ENCODE data around the gene CTSS. TPM values are rescaled to one million over a fixed set of nuclear protein-coding genes. Genes with fewer than 3 reads are reported as not detected.

Gene CTSS
- total and polyA plus RNA-seq, 9 donors, result 8.7 to 131 (median 13.6) TPM

DNA sequence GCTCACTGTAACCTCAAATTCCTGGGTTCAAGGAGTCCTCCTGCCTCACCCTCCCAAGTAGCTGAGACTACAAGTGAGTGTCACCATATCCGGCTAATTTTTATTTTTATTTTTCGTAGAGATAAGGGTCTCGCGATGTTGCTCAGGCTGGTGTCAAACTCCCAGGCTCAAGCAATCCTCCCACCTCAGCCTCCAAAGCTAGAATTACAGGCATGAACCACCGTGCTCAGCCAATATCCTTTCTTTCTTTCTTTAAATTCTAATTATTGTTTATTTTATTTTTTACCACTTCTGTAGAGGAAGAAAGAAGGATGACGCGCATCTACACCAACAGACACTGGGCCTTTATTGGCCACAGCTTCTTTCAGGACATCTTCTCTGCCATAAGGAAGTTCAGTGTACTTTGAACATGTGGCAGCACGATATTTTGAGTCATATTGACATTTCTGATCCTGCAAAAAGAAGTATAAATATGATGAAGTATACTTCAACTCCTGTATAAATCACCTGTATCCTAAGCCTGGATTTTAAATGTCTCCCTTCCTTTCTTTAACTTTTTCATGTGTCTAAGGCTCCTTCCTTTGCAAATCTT lies 15.8 kb downstream of the CTSS start:
- TF ChIP-seq, protein P1, sequence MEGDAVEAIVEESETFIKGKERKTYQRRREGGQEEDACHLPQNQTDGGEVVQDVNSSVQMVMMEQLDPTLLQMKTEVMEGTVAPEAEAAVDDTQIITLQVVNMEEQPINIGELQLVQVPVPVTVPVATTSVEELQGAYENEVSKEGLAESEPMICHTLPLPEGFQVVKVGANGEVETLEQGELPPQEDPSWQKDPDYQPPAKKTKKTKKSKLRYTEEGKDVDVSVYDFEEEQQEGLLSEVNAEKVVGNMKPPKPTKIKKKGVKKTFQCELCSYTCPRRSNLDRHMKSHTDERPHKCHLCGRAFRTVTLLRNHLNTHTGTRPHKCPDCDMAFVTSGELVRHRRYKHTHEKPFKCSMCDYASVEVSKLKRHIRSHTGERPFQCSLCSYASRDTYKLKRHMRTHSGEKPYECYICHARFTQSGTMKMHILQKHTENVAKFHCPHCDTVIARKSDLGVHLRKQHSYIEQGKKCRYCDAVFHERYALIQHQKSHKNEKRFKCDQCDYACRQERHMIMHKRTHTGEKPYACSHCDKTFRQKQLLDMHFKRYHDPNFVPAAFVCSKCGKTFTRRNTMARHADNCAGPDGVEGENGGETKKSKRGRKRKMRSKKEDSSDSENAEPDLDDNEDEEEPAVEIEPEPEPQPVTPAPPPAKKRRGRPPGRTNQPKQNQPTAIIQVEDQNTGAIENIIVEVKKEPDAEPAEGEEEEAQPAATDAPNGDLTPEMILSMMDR (IDR thresholded peaks at IDR 0.05), result no peak
- TF ChIP-seq EP300 (IDR thresholded peaks at IDR 0.05), result no peak
- TF ChIP-seq POLR2A (IDR thresholded peaks at IDR 0.05), result no peak
- Histone ChIP-seq H3K9me3 (no peaks in the 10 kb centered on the region), H3K36me3 (no peaks in the 10 kb centered on the region), H3K27me3 (no peaks in the 10 kb centered on the region), H3K4me3 (no peak overlapping the region), H3K4me1 (ENCODE audit: insufficient read depth) (no peaks in the 10 kb centered on the region), H3K27ac (no peak overlapping the region)
- intact Hi-C loops (cut with DNase I), result no loop called here
- DNase-seq, result no peak
- 82 to 88% (median 83%) methylated on average over 8 of the region's 8 CpGs for WGBS, 3 donors

DNA sequence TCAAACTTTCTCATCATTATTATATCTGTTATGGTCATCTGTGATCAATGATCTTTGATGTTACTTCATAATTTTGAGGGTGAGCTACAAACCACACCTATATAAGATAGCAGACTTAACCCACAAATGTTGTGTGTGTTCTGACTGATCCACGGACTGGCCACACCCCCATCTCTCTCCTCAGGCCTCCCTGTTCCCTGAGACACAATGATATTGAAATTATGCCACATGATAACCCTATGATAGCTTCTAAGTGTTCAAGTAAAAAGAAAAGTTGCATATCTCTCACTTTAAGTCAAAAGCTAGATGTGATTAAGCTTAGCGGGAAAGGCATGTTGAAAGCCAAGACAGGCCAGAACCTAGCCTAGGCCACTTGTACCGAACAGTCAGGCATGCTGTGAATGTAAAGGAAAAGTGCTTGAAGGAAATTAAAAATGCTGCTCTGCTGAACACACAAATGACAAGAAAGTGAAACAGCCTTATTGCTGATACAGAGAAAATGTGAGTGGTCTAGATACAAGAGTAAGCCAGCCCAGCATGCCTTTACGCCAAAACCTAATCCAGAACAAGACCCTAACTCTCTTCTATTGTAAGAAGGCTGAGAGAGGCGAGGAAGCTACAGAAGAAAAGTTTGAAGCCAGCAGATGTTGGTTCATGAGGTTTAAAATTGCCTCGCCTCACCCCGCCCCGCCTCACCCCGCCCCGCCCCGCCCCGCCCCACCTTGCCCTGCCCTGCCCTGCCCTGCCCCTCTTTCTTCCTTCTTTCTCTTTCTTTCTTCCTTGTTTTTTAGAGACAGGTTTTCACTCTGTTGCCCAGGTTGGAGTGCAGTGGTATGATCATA lies 16.5 kb downstream of the CTSS start:
- intact Hi-C loops (cut with DNase I), result no loop called here

DNA sequence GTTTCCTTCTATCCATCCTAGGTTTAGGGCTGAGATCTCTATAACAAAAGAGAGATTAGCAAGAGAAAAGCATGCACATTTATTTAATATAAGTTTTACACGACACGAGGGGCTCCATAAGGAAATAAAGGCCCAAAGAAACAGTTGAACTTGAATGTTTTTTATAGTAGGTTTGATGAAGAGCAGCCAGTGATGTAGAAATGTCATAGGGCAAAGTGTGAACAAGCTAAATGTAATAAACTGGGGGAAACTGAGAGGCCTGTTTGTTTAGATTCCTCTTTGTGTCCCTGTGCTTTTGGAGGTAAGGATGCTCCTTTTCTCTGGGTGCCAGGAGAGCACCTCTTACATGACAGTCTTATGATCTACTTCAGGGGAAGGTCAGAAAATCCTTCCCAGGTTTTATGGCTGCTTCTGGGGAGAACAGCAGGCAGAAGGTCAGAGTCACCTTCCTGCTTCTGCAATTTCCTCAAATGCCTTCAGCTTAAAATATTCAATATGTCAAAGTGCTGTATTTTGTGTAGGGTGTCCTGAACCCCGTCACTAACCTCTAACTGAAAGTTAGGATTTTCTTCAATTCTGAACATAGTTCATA lies 35.4 kb downstream of the CTSS start:
- intact Hi-C loops (cut with DNase I), result no loop called here
- TF ChIP-seq POLR2A (IDR thresholded peaks at IDR 0.05) (no peak), EP300 (IDR thresholded peaks at IDR 0.05) (no peak)
- TF ChIP-seq, protein P1 (IDR thresholded peaks at IDR 0.05), result no peak

More for the DNA sequence above, 16.5 kb downstream of the CTSS start:
- H3K4me3 ChIP-seq, result no peak overlapping the region
- no peak overlapping the region for H3K27ac ChIP-seq
- WGBS, 3 donors, result 90 to 96% (median 92%) methylated on average over 12 of the region's 12 CpGs
- no peaks in the 10 kb centered on the region for H3K36me3 ChIP-seq
- no peaks in the 10 kb centered on the region for H3K9me3 ChIP-seq
- no peaks in the 10 kb centered on the region for H3K4me1 ChIP-seq (ENCODE audit: insufficient read depth)
- DNase-seq, result no peak
- TF ChIP-seq EP300 (IDR thresholded peaks at IDR 0.05), result no peak
- no peak for TF ChIP-seq POLR2A (IDR thresholded peaks at IDR 0.05)
- TF ChIP-seq, protein P1 (IDR thresholded peaks at IDR 0.05), result no peak
- no peaks in the 10 kb centered on the region for H3K27me3 ChIP-seq

DNA sequence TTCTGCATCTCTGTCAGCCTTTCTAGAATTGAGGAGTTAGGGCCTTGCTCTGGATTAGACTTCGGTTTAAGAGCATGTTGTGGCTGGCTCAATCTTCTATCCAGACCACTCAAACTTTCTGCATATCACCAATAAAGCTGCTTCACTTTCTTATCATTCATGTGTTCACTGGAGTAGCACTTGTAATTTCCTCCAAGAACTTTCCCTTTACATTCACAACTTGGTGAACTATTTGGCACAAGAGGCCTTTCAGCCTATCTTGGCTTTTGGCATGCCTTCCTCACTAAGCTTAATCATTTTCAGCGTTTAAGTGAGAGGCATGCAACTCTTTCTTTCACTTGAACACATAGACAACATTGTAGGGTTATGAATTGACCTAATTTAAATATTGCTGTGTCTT lies 41.2 kb downstream of the CTSS start:
- H3K9me3 ChIP-seq, result no peaks in the 10 kb centered on the region
- H3K27ac ChIP-seq, result no peak overlapping the region
- H3K27me3 ChIP-seq, result no peaks in the 10 kb centered on the region
- H3K4me1 ChIP-seq (ENCODE audit: insufficient read depth), result no peaks in the 10 kb centered on the region
- 64 to 81% (median 68%) methylated on average over 2 of the region's 2 CpGs for WGBS, 3 donors
- no peak for DNase-seq
- TF ChIP-seq EP300 (IDR thresholded peaks at IDR 0.05) (no peak), POLR2A (IDR thresholded peaks at IDR 0.05) (no peak)
- TF ChIP-seq, protein P1 (IDR thresholded peaks at IDR 0.05), result no peak
- no peaks in the 10 kb centered on the region for H3K36me3 ChIP-seq
- no peak overlapping the region for H3K4me3 ChIP-seq
- intact Hi-C loops (cut with DNase I), result no loop called here

More for the DNA sequence above, 35.4 kb downstream of the CTSS start:
- H3K27me3 ChIP-seq, result no peaks in the 10 kb centered on the region
- H3K4me3 ChIP-seq, result no peak overlapping the region
- no peaks in the 10 kb centered on the region for H3K4me1 ChIP-seq (ENCODE audit: insufficient read depth)
- no peak for DNase-seq
- no peaks in the 10 kb centered on the region for H3K9me3 ChIP-seq
- H3K36me3 ChIP-seq, result no peaks in the 10 kb centered on the region
- 75 to 81% (median 79%) methylated on average over 3 of the region's 3 CpGs for WGBS, 3 donors
- H3K27ac ChIP-seq, result no peak overlapping the region

Data from ovary (tissue), 9 donors.